ENCODE measurements around the gene DYNLRB2. TPM values are rescaled to one million over a fixed set of nuclear protein-coding genes. Genes with fewer than 3 reads are reported as not detected.

DYNLRB2 gene
- polyA plus RNA-seq, 1 experiment = 0.71 TPM

GRCh38 chr16:80556481-80556880 is 15.7 kb downstream of the DYNLRB2 start:
- POLR2A ChIA-PET = no interaction called here
- TF ChIP-seq CTCF (IDR thresholded peaks at IDR 0.05; ENCODE audit: low read depth, low read length) = no peak
- no peak overlapping the region for H3K4me3 ChIP-seq (ENCODE audit: low read depth, low read length)
- no peak for DNase-seq (ENCODE audit: low read depth, low spot score)
- CTCF ChIA-PET = no interaction called here
- H3K27me3 ChIP-seq (ENCODE audit: control insufficient read depth, insufficient read depth, low read length) = no peaks in the 10 kb centered on the region
- no peak overlapping the region for H3K27ac ChIP-seq (ENCODE audit: low read depth, low read length)
- H3K9me3 ChIP-seq (ENCODE audit: control insufficient read depth, insufficient read depth, low read length) = no peaks in the 10 kb centered on the region

- Histone ChIP-seq H3K4me3 (ENCODE audit: low read depth, low read length) (no peak overlapping the region), H3K27me3 (ENCODE audit: control insufficient read depth, insufficient read depth, low read length) (peaks cover 3% of the 10 kb centered on the region), H3K9me3 (ENCODE audit: control insufficient read depth, insufficient read depth, low read length) (no peaks in the 10 kb centered on the region), H3K27ac (ENCODE audit: low read depth, low read length) (no peak overlapping the region)
- ChIA-PET POLR2A (no interaction called here), CTCF (no interaction called here)
- DNase-seq (ENCODE audit: low read depth, low spot score) = no peak
- TF ChIP-seq CTCF (IDR thresholded peaks at IDR 0.05; ENCODE audit: low read depth, low read length) = no peak
Measured at GRCh38 chr16:80557037-80557436, 16.2 kb downstream of the DYNLRB2 start.

- CTCF ChIA-PET = no interaction called here
- H3K9me3 ChIP-seq (ENCODE audit: control insufficient read depth, insufficient read depth, low read length) = no peaks in the 10 kb centered on the region
- peaks cover 6% of the 10 kb centered on the region for H3K27me3 ChIP-seq (ENCODE audit: control insufficient read depth, insufficient read depth, low read length)
- TF ChIP-seq CTCF (IDR thresholded peaks at IDR 0.05; ENCODE audit: low read depth, low read length) = no peak
- POLR2A ChIA-PET = no interaction called here
- H3K27ac ChIP-seq (ENCODE audit: low read depth, low read length) = no peak overlapping the region
- H3K4me3 ChIP-seq (ENCODE audit: low read depth, low read length) = no peak overlapping the region
- DNase-seq (ENCODE audit: low read depth, low spot score) = no peak
Measured at GRCh38 chr16:80559369-80559768, 18.6 kb downstream of the DYNLRB2 start.

GRCh38 chr16:80563066-80563465 is 22.3 kb downstream of the DYNLRB2 start:
- Histone ChIP-seq H3K4me3 (ENCODE audit: low read depth, low read length) (no peak overlapping the region), H3K9me3 (ENCODE audit: control insufficient read depth, insufficient read depth, low read length) (no peaks in the 10 kb centered on the region), H3K27me3 (ENCODE audit: control insufficient read depth, insufficient read depth, low read length) (peaks cover 9% of the 10 kb centered on the region), H3K27ac (ENCODE audit: low read depth, low read length) (no peak overlapping the region)
- ChIA-PET CTCF (no interaction called here), POLR2A (no interaction called here)
- DNase-seq (ENCODE audit: low read depth, low spot score) = no peak
- TF ChIP-seq CTCF (IDR thresholded peaks at IDR 0.05; ENCODE audit: low read depth, low read length) = no peak

- no peaks in the 10 kb centered on the region for H3K9me3 ChIP-seq (ENCODE audit: control insufficient read depth, insufficient read depth, low read length)
- TF ChIP-seq CTCF (IDR thresholded peaks at IDR 0.05; ENCODE audit: low read depth, low read length) = no peak
- no peak for DNase-seq (ENCODE audit: low read depth, low spot score)
- H3K27me3 ChIP-seq (ENCODE audit: control insufficient read depth, insufficient read depth, low read length) = peaks cover 9% of the 10 kb centered on the region
- no peak overlapping the region for H3K27ac ChIP-seq (ENCODE audit: low read depth, low read length)
- CTCF ChIA-PET = no interaction called here
- H3K4me3 ChIP-seq (ENCODE audit: low read depth, low read length) = no peak overlapping the region
- POLR2A ChIA-PET = no interaction called here
Measured at GRCh38 chr16:80564394-80564793, 23.6 kb downstream of the DYNLRB2 start.

All from AG04450 (cell line).